ENCODE data around the gene CFD. TPM values are rescaled to one million over a fixed set of nuclear protein-coding genes. Genes with fewer than 3 reads are reported as not detected.

Gene CFD
- total RNA-seq, 2 donors from 2014 or later = 0.38 to 1.1 TPM

- no peak for DNase-seq
- Mint-ChIP-seq H3K27ac (no peak overlapping the region), H3K27me3 (ENCODE audit: insufficient read depth) (no peaks in the 10 kb centered on the region), H3K9me3 (no peaks in the 10 kb centered on the region), H3K36me3 (ENCODE audit: low read depth) (peaks cover 41% of the 10 kb centered on the region), H3K4me3 (no peak overlapping the region), H3K4me1 (no peaks in the 10 kb centered on the region)
- H3K36me3 ChIP-seq (ENCODE audit: control insufficient read depth, insufficient read depth, low read length) = peaks cover 46% of the 10 kb centered on the region
- TF ChIP-seq CTCF (conservative IDR thresholded peaks at IDR 0.05) = no peak
- no peaks in the 10 kb centered on the region for H3K4me1 ChIP-seq (ENCODE audit: control insufficient read depth, insufficient read depth, low read length)
- H3K27me3 ChIP-seq (ENCODE audit: control insufficient read depth, insufficient read depth, low read length, poor library complexity, severe bottlenecking) = no peaks in the 10 kb centered on the region
- H3K27ac ChIP-seq (ENCODE audit: low read depth, low read length) = no peak overlapping the region
- H3K9me3 ChIP-seq (ENCODE audit: control insufficient read depth, low read length) = no peaks in the 10 kb centered on the region
- H3K9ac ChIP-seq (ENCODE audit: extremely low read depth, low read length, poor library complexity, severe bottlenecking) = no peak overlapping the region
- WGBS, 2 experiments (ENCODE audit: insufficient coverage in 1 of 2, insufficient read length in 1 of 2) = 94 to 100% methylated on average over 2 to 16 of the region's 30 CpGs
- no peak overlapping the region for H3K4me3 ChIP-seq (ENCODE audit: low read length)
These were observed 23.5 kb downstream of the CFD start for GRCh38 chr19:882871-883497.

GRCh38 chr19:883661-884211 is 24.3 kb downstream of the CFD start:
- Mint-ChIP-seq H3K4me1 (no peaks in the 10 kb centered on the region), H3K9me3 (no peaks in the 10 kb centered on the region), H3K36me3 (ENCODE audit: low read depth) (peaks cover 41% of the 10 kb centered on the region), H3K4me3 (no peak overlapping the region), H3K27me3 (ENCODE audit: insufficient read depth) (no peaks in the 10 kb centered on the region), H3K27ac (no peak overlapping the region)
- WGBS, 2 experiments (ENCODE audit: insufficient coverage in 1 of 2, insufficient read length in 1 of 2) = 95 to 96% methylated on average over 21 to 22 of the region's 22 CpGs
- Histone ChIP-seq H3K27ac (ENCODE audit: low read depth, low read length) (no peak overlapping the region), H3K27me3 (ENCODE audit: control insufficient read depth, insufficient read depth, low read length, poor library complexity, severe bottlenecking) (no peaks in the 10 kb centered on the region), H3K9ac (ENCODE audit: extremely low read depth, low read length, poor library complexity, severe bottlenecking) (no peak overlapping the region), H3K9me3 (ENCODE audit: control insufficient read depth, low read length) (no peaks in the 10 kb centered on the region), H3K4me1 (ENCODE audit: control insufficient read depth, insufficient read depth, low read length) (no peaks in the 10 kb centered on the region), H3K36me3 (ENCODE audit: control insufficient read depth, insufficient read depth, low read length) (peaks cover 51% of the 10 kb centered on the region), H3K4me3 (ENCODE audit: low read length) (no peak overlapping the region)
- DNase-seq = peak; percentile 76
- TF ChIP-seq CTCF (conservative IDR thresholded peaks at IDR 0.05) = peak; percentile 20

- no peak overlapping the region for H3K4me3 ChIP-seq (ENCODE audit: low read length)
- H3K4me1 ChIP-seq (ENCODE audit: control insufficient read depth, insufficient read depth, low read length) = no peaks in the 10 kb centered on the region
- no peaks in the 10 kb centered on the region for H3K9me3 Mint-ChIP-seq
- TF ChIP-seq CTCF (conservative IDR thresholded peaks at IDR 0.05) = no peak
- no peaks in the 10 kb centered on the region for H3K27me3 Mint-ChIP-seq (ENCODE audit: insufficient read depth)
- H3K36me3 Mint-ChIP-seq (ENCODE audit: low read depth) = peaks cover 44% of the 10 kb centered on the region
- H3K4me1 Mint-ChIP-seq = no peaks in the 10 kb centered on the region
- H3K9ac ChIP-seq (ENCODE audit: extremely low read depth, low read length, poor library complexity, severe bottlenecking) = no peak overlapping the region
- no peaks in the 10 kb centered on the region for H3K27me3 ChIP-seq (ENCODE audit: control insufficient read depth, insufficient read depth, low read length, poor library complexity, severe bottlenecking)
- no peak overlapping the region for H3K27ac ChIP-seq (ENCODE audit: low read depth, low read length)
- H3K9me3 ChIP-seq (ENCODE audit: control insufficient read depth, low read length) = no peaks in the 10 kb centered on the region
- no peak for DNase-seq
- WGBS, 2 experiments (ENCODE audit: insufficient coverage in 1 of 2, insufficient read length in 1 of 2) = 95 to 96% methylated on average over 38 to 51 of the region's 51 CpGs
- H3K4me3 Mint-ChIP-seq = no peak overlapping the region
- peaks cover 58% of the 10 kb centered on the region for H3K36me3 ChIP-seq (ENCODE audit: control insufficient read depth, insufficient read depth, low read length)
- H3K27ac Mint-ChIP-seq = no peak overlapping the region
These were observed 25.2 kb downstream of the CFD start for GRCh38 chr19:884420-885211.
